ENCODE data around the gene CD63.
"Not testable (repeated sequence)": the region's sequence is repeated elsewhere in the genome, so short reads cannot be mapped to it uniquely, and the experiment has no call there.

The CD63 gene

DNA sequence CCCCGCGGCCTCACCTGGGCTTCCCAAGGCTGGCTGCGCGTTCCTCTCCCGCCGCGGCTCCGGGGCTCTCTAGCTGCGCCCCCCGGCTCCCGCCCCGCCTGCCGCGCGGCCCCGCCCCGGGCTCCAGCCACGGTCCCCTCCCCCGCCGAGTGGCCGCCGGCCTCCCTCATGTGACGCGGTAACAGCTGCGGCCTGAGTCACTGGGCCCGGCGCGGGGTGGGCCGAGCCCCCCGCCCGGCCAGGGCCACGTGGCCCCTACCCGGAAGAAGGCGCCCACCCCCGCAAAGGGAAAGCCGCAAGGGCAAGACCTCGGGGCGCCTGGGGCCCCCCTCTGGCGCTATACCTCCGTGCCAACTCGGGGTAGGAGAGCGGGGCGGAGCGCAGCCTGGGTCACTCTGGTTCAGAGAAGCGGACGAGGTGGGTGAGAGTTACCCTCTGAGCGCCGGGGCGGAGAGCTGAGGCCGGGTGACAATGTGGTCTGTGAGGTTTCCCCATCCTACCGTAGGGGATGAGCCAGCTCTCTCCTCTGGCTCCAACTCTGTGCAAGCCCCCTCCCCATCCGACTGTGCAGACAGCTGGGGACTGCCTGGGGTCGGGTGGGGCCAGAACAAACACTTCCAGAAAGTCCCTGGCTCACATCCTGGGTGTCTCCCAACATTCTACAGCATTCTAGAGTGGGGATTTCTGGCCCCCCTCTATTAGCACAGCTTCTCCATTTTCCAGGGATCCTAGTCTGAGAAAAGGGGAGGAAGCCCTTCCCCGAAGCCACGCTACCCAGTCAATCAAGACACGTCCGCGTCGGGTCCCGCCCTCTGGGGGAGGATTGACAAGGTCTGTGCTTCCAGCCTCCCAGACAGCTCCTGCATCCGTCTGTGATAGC, at the start of gene CD63:
Gene CD63, minus strand, starts transcription at position 71 of the 880 bp plus-strand sequence. CDS start 668 bp downstream, outside the sequence.
- peak; percentile 87 for DNase-seq (ENCODE audit: low spot score)

- no peak for DNase-seq (ENCODE audit: low spot score)
Measured at GRCh38 chr12:55777856-55778255, 49.0 kb upstream of the CD63 start.

- DNase-seq (ENCODE audit: low spot score) = no peak
Measured at GRCh38 chr12:55771736-55772135, 42.9 kb upstream of the CD63 start.

DNA sequence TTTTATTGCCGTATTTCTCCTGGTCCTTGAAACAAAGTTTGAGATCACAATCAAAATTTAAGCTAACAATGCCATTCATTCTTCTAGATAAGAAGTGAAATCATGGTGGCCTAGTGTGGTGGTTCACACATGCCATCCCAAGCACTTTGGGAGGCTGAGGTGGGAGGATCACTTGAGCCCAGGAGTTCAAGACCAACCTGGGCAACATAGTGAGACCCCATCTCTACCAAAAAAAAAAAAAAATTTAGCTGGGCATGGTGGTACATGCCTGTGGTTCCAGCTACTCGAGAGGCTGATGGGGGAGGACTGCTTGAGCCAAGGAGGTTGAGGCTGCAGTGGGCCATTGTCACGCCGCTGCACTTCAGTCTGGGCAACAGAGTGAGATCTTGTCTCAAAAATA, 38.3 kb upstream of the CD63 start:
- no peak for DNase-seq (ENCODE audit: low spot score)

- DNase-seq (ENCODE audit: low spot score) = no peak
Measured at GRCh38 chr12:55765736-55766290, 37.0 kb upstream of the CD63 start.

- DNase-seq (ENCODE audit: low spot score) = no peak
Measured at GRCh38 chr12:55762646-55763045, 33.8 kb upstream of the CD63 start.

- DNase-seq (ENCODE audit: low spot score) = no peak
Measured at GRCh38 chr12:55760663-55761062, 31.9 kb upstream of the CD63 start.

DNA sequence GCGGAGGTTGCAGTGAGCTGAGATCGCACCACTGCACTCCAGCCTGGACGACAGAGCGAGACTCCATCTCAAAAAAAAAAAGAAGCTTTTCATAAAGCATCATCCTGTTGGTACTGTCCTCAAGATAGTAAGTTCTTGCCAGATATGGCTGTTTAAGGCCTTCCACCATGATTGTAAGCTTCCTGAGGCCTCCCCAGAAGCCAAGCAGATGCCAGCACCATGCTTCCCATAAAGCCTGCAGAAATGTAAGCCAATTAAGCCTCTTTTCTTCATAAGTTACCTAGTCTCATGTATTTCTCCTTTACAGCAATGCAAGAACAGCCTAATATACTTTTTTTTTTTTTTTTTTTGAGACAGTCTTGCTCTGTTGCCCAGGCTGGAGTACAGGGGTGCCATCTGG, 29.8 kb upstream of the CD63 start:
- not testable (repeated sequence) for DNase-seq (ENCODE audit: low spot score)

DNA sequence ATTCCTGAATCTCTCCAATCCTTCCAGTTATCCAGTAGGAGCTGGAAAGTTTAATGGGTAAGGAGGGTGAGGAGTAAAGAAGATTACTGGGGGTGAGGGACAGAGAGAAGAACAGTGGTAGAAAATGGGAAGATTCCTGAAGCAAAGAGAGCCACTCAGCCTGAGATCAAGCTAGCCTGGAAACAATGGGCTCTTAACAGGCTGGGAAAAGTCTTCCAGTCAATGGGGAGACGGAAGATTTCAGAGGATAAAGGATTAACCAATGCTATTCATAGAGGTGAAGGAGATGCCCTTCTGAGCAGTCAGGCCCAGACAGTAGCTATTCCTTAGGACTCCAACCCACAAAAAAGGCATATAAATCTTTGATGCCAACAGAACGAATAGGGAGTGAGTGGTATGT, 28.9 kb upstream of the CD63 start:
- DNase-seq (ENCODE audit: low spot score) = peak; percentile 16

DNA sequence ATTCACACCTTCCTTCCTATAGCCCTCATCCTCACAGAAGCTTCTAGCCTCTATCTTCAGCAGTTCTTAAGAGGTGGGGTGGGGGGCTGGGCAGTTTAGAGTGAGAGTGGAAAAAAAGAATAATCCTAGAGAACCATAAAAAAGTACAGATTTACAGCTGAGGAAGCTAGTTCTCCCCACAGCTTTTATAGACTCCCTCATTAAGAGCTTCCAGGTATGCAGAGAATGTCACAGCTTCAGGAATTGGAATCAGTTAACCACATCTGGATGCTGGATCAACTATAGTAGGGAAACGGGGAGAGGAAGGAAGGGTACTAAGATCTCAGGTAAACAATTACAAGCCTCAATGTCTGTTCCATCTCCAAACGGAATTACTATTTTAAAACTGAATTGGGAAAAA, 26.4 kb upstream of the CD63 start:
- DNase-seq (ENCODE audit: low spot score) = no peak

DNA sequence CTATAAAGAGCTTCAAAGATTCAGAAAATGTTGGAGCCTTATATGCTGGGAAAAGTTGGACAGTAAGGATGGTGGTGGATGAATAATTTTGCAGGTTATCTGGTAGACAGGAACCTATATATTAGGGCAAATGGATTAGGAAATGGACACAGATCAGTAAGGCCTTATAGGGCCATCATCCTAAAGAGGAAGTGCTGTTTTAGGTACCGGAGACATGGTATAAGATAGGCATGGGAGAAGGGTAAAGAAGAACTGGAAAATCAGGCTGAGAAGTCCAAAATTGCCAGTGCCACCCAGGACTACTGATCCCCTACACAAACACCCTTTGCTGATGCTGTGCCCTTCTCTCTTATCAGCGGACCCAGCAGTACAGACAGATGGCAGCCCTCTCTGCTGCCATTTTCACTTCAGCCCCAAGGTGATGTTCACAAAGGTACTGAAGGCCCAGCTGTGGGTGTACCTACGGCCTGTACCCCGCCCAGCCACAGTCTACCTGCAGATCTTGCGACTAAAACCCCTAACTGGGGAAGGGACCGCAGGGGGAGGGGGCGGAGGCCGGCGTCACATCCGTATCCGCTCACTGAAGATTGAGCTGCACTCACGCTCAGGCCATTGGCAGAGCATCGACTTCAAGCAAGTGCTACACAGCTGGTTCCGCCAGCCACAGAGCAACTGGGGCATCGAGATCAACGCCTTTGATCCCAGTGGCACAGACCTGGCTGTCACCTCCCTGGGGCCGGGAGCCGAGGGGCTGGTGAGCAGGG, 19.6 kb upstream of the CD63 start:
- DNase-seq (ENCODE audit: low spot score) = no peak

DNA sequence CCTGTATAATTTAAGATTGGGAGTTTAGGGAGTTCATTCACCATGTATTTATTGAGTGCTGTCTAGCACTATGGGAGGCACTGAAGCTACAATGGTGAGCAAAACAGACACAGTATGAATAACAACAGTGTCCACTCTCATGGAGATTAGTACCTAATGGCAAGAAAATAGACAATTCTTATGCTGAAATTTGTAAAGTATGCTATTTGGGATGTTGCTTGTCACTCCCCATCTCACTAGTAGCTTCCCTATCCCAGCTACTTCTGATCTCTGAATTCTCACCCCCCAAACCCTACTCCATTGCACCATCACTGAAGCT, 18.1 kb upstream of the CD63 start:
- no peak for DNase-seq (ENCODE audit: low spot score)

DNA sequence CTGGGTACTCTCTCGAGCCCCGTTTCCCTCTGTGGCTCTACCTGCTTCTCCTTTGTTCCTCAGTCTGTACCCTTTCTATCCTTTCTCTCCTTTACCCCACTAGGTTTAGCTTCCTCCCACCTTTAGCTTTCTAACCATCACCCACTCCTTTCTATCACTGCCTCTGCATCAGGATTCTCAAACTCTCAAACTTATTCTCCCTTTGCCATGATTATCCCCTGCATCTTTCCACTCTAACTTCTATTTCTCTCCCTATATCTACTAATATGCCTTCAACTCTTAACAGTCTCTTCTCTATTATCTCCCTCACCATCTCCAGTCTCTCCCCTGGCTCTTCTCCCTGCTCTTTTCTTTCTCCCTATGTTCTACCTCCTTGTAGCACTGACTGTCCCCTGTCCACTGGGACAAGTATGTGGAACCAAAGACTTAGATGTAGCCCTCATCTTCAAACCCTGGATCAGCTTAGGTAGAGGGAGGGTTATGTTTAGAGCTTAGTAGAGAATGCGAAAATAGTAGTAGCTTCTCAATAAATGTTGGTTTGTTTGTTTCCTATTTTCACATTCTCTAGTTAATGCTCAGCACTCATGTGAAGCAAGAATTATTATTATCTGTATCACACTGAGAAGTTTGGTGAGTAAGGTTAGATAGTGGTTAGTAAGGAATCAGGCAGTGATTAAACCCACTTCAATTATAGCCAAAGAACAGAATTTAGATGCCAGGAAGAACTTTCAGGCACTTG, 17.5 kb upstream of the CD63 start:
- no peak for DNase-seq (ENCODE audit: low spot score)

GRCh38 chr12:55745361-55746173, 16.8 kb upstream of the CD63 start:
- no peak for DNase-seq (ENCODE audit: low spot score)

GRCh38 chr12:55744340-55745030, 15.7 kb upstream of the CD63 start:
- no peak for DNase-seq (ENCODE audit: low spot score)

DNA sequence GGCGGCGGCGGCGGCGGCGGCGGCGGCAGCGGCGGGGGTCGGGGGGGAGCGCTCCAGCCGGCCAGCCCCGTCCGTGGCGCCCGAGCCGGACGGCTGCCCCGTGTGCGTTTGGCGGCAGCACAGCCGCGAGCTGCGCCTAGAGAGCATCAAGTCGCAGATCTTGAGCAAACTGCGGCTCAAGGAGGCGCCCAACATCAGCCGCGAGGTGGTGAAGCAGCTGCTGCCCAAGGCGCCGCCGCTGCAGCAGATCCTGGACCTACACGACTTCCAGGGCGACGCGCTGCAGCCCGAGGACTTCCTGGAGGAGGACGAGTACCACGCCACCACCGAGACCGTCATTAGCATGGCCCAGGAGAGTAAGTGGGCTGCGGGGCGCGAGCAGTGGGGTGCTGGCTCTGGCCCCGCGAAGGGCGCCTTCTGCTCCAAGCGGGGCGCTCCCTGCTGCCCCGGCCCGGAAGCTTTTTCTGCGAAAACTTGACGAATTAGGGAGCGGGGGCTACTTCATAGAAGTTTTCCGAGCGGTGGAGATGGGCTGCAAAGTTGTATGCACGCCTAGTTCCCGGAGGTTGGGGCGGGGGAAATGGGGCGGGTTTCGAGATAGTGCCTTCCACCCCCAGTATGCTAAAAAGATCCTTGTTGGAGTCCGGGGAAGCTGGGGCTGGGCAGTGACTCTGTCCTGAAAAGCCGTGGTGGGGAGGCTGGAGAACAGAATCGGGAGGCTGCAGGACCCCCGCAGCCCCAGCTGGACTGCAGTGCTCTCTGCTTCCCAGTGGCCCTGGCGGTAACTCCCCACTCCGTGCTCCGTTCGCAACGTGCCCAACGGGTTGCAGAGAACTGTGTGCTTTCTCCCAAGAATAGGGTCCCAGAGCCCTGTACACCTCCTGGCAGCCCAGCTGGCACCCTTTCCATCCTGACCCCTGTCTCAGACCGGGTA, 14.9 kb upstream of the CD63 start:
- DNase-seq (ENCODE audit: low spot score) = peak; percentile 60

DNA sequence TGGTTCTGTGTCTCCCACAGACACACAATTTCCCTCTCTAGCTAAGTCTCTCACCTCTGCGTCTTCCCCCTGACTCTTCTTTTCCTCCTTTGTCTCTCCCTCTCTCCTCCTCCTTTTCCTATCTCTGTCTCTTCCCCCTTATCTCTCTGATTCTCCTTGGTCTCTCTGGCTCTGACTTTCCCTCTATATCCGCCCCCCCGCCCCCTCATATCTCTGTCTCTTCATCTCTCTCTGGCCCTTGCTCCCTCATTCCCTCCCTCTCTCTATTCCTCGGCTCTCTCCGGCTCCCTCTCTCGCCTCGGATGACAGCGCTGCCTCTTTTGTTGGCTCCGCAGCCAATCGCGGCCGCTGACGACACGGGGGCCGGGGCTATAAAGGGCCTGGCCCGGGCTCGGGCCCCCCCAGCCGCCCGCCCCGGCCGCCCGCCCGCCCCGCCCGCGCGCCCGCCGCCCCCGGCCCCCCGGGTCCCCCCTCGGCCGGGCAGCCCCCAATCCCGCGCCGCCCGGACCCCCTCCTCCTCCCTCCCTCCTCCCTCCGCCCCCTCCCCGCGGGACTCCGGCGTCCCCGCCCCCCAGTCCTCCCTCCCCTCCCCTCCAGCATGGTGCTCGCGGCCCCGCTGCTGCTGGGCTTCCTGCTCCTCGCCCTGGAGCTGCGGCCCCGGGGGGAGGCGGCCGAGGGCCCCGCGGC, 14.1 kb upstream of the CD63 start, which contains the start of gene GDF11:
Gene GDF11, plus strand, starts transcription at position 404 of the 687 bp plus-strand sequence. Its CDS starts 195 bp downstream, at position 599.
- peak; percentile 64 for DNase-seq (ENCODE audit: low spot score)

- no peak for DNase-seq (ENCODE audit: low spot score)
Measured at GRCh38 chr12:55741931-55742680, 13.3 kb upstream of the CD63 start.

Measured in SW480 (cell line).